ENCODE measurements around the gene ARG2. TPM values are rescaled to one million over a fixed set of nuclear protein-coding genes. Genes with fewer than 3 reads are reported as not detected.
A peak's percentile ranks its signal among the peaks of the same experiment; 100 is the strongest.

Gene ARG2
- total and polyA plus RNA-seq, 9 of the 15 experiments (the other 6 are each of a cell fraction or from before 2014, with no cell fraction given): 6.2 to 75.0 (median 17.8) TPM

- TF ChIP-seq, protein P1, sequence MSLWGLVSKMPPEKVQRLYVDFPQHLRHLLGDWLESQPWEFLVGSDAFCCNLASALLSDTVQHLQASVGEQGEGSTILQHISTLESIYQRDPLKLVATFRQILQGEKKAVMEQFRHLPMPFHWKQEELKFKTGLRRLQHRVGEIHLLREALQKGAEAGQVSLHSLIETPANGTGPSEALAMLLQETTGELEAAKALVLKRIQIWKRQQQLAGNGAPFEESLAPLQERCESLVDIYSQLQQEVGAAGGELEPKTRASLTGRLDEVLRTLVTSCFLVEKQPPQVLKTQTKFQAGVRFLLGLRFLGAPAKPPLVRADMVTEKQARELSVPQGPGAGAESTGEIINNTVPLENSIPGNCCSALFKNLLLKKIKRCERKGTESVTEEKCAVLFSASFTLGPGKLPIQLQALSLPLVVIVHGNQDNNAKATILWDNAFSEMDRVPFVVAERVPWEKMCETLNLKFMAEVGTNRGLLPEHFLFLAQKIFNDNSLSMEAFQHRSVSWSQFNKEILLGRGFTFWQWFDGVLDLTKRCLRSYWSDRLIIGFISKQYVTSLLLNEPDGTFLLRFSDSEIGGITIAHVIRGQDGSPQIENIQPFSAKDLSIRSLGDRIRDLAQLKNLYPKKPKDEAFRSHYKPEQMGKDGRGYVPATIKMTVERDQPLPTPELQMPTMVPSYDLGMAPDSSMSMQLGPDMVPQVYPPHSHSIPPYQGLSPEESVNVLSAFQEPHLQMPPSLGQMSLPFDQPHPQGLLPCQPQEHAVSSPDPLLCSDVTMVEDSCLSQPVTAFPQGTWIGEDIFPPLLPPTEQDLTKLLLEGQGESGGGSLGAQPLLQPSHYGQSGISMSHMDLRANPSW (CRISPR knock-in tag; IDR thresholded peaks at IDR 0.05): no peak
- TF ChIP-seq, protein P2, sequence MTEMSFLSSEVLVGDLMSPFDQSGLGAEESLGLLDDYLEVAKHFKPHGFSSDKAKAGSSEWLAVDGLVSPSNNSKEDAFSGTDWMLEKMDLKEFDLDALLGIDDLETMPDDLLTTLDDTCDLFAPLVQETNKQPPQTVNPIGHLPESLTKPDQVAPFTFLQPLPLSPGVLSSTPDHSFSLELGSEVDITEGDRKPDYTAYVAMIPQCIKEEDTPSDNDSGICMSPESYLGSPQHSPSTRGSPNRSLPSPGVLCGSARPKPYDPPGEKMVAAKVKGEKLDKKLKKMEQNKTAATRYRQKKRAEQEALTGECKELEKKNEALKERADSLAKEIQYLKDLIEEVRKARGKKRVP (CRISPR knock-in tag; IDR thresholded peaks at IDR 0.05): no peak
- no peak for TF ChIP-seq KAT2B (IDR thresholded peaks at IDR 0.05; ENCODE audit: low read depth, low read length)
- no peak for TF ChIP-seq ZNF24 (IDR thresholded peaks at IDR 0.05)
- peak; percentile 55; the same call in 1 of the 2 replicates for TF ChIP-seq RB1 (IDR thresholded peaks at IDR 0.05; ENCODE audit: low read depth)
- TF ChIP-seq GTF2A2 (tag; IDR thresholded peaks at IDR 0.05): no peak
- no peak for TF ChIP-seq PHF20 (IDR thresholded peaks at IDR 0.05; ENCODE audit: partially characterized antibody)
- no peak; the same call in 1 of the 2 replicates for TF ChIP-seq ARID3B (CRISPR knock-in tag; IDR thresholded peaks at IDR 0.05; ENCODE audit: borderline replicate concordance)
- no peak for TF ChIP-seq KDM5B (IDR thresholded peaks at IDR 0.05; ENCODE audit: insufficient replicate concordance, low read depth, low read length)
- TF ChIP-seq POLR2G (IDR thresholded peaks at IDR 0.05; ENCODE audit: low read depth, low read length): peak; percentile 91
- TF ChIP-seq THAP7 (CRISPR knock-in tag; IDR thresholded peaks at IDR 0.05): no peak
- TF ChIP-seq ESRRA (IDR thresholded peaks at IDR 0.05; ENCODE audit: borderline replicate concordance, low read depth): no peak; the same call in 1 of the 2 replicates
- TF ChIP-seq ZNF584 (CRISPR knock-in tag; IDR thresholded peaks at IDR 0.05; ENCODE audit: low read depth): peak; percentile 48; the same call in 1 of the 2 replicates
- no peak for TF ChIP-seq ZFP1 (CRISPR knock-in tag; IDR thresholded peaks at IDR 0.05)
- no peak for TF ChIP-seq ZNF354B (CRISPR knock-in tag; IDR thresholded peaks at IDR 0.05)
- TF ChIP-seq ZNF280B (CRISPR knock-in tag; IDR thresholded peaks at IDR 0.05): no peak
- TF ChIP-seq HNRNPH1 (optimal IDR thresholded peaks at IDR 0.05; ENCODE audit: low read depth, low read length): no peak
- TF ChIP-seq NR2F6 (CRISPR knock-in tag; IDR thresholded peaks at IDR 0.05): no peak
- TF ChIP-seq RBM25 (IDR thresholded peaks at IDR 0.05; ENCODE audit: low read depth, low read length, severe bottlenecking): peak; percentile 15
- peak; percentile 75; the same call in 1 of the 2 replicates for TF ChIP-seq GABPB1 (CRISPR knock-in tag; IDR thresholded peaks at IDR 0.05)
- no peak for TF ChIP-seq BACH1 (tag; IDR thresholded peaks at IDR 0.05)
- no peak for TF ChIP-seq ZNF57 (CRISPR knock-in tag; IDR thresholded peaks at IDR 0.05)
Measured at GRCh38 chr14:67674480-67675218, 54.9 kb downstream of the ARG2 start, which contains the start of gene VTI1B (continued).
